Measurements from ENCODE around the gene MAP6D1. TPM values are rescaled to one million over a fixed set of nuclear protein-coding genes. Genes with fewer than 3 reads are reported as not detected.

Gene MAP6D1
- total and polyA plus RNA-seq, 9 of the 15 experiments (the other 6 are each of a cell fraction or from before 2014, with no cell fraction given): 0.16 to 1.5 (median 0.44) TPM; not detected in 3

DNA sequence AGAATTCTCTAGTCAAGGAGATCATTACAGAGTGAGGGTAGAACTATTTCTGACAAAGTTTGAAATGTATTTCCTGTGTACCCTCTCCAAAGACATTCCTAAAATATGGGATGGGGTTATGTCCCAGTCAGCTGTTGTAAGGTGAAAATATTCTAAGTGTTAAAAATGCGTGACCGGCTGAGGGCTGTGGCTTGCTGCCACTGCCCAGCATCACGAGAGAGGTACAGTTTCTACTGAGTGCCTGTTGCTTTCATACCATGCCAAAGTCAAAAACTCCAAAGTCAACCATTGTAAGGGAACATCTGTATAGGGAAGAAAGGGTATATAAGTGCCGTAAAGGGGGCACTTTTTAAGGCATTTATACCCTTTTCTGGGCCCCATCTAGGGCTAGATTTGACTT is 30.9 kb downstream of the MAP6D1 start (continued):
- TF ChIP-seq ATF6 (CRISPR knock-in tag; IDR thresholded peaks at IDR 0.05) (no peak), TAF9B (IDR thresholded peaks at IDR 0.05; ENCODE audit: partially characterized antibody) (no peak), LCOR (CRISPR knock-in tag; IDR thresholded peaks at IDR 0.05) (no peak), GTF2B (IDR thresholded peaks at IDR 0.05; ENCODE audit: extremely low read depth, insufficient read length) (no peak), ZBTB8A (IDR thresholded peaks at IDR 0.05; ENCODE audit: partially characterized antibody) (no peak), ZNF316 (IDR thresholded peaks at IDR 0.05) (no peak), ZNF133 (CRISPR knock-in tag; IDR thresholded peaks at IDR 0.05) (no peak), TARDBP (IDR thresholded peaks at IDR 0.05) (no peak), DIDO1 (tag; IDR thresholded peaks at IDR 0.05; ENCODE audit: low read depth) (no peak), ZBTB9 (CRISPR knock-in tag; IDR thresholded peaks at IDR 0.05) (no peak), CBX2 (IDR thresholded peaks at IDR 0.05; ENCODE audit: insufficient read depth, low read length, poor library complexity, severe bottlenecking) (no peak)
